ENCODE results near the gene ADAM12.

DNA sequence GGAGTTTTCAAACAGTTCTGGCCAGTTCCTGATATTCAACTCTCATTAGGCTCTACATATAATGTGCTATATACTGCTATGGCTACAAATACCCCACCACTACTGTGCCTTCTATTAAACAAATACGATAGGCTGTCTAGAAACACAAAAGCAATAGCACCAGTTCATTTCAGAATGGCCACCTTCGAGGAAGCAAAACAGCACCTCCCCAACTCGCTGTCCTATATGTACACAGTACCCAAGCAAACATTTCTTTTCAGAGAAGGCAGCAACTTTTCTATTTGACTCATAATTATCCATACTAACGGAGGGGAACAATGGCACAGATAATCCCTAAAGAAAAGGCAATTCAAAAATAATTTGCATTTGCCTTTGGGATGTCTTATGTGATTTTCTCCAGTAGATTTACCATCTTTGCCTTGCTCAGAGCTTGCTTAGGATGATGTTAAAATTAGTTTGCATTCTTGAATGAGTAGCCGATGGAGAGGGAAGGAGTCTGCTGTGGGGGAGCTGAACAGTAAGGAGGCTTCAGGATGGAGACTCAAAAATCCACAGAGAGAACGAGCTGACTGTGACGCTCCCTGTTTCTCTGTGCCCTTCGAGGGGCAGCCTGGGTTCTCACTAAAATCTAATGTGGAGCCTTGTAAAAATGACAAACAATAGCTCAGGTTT lies 273.3 kb downstream of the ADAM12 start:
- TF ChIP-seq POLR2AphosphoS5 (IDR thresholded peaks at IDR 0.05; ENCODE audit: borderline replicate concordance, low read depth, low read length) (no peak), EZH2 (IDR thresholded peaks at IDR 0.05) (no peak), FOXP2 (optimal IDR thresholded peaks at IDR 0.05; ENCODE audit: control extremely low read depth, extremely low read length, insufficient read depth) (no peak)

Measured in SK-N-MC (cell line).